AG04450 (cell line): ENCODE data around the gene WDR86. TPM values are rescaled to one million over a fixed set of nuclear protein-coding genes. Genes with fewer than 3 reads are reported as not detected.

Experiments
- CTCF ChIA-PET: fragments of 300-600, 350-600 bp; formaldehyde crosslinking; extraction: SDS; loops from one replicate; lab custom pipeline; 2022; ENCODE audit warnings: antibody characterized with exemption, inconsistent platforms; lab: Charles Lee
- POLR2A ChIA-PET: fragments of 350-600 bp; formaldehyde crosslinking; extraction: SDS; loops from one replicate; lab custom pipeline; 2021; ENCODE audit warnings: antibody characterized with exemption, inconsistent platforms; lab: Yijun Ruan, JAX
- DNase-seq: peaks from one replicate; pipeline ENCODE4 v3.0.0-alpha.2; 2011; ENCODE audit warnings: low read depth, low spot score
- H3K27ac ChIP-seq: one replicate; pipeline ENCODE4 v1.5.1; 2012; ENCODE audit warnings: low read depth, low read length, control low read depth
- H3K27me3 ChIP-seq: one replicate; pipeline ENCODE4 v1.6.0; 2012; ENCODE audit warnings: low read length; ENCODE audit not compliant: control insufficient read depth, insufficient read depth
- H3K4me3 ChIP-seq: 2 replicates; pipeline ENCODE4 v1.5.1; 2011; ENCODE audit warnings: mild to moderate bottlenecking, low read depth, low read length, control low read depth
- H3K9me3 ChIP-seq: 2 replicates; pipeline ENCODE4 v1.5.1; 2012; ENCODE audit warnings: low read length; ENCODE audit not compliant: control insufficient read depth, insufficient read depth
- CTCF ChIP-seq: IDR thresholded peaks from 2 replicates; pipeline ENCODE4 v1.5.1; 2011; ENCODE audit warnings: low read depth, low read length, control low read depth, inconsistent platforms
- polyA plus RNA-seq: library from polyadenylated mRNA; depleted of rRNA; stranded (reverse); fragments of >200 nt; gene quantifications from 2 replicates; pipeline ENCODE4 v1.2.3, GENCODE V29; 2011

WDR86 gene
- polyA plus RNA-seq, 1 experiment = 0.15 TPM

- H3K27ac ChIP-seq = no peak overlapping the region
- H3K4me3 ChIP-seq = no peak overlapping the region
- H3K27me3 ChIP-seq = peaks cover 40% of the 10 kb centered on the region
- ChIA-PET POLR2A (no interaction called here), CTCF (interaction anchor here (1.7 kb wide), 1 partner anchor 102 kb away, joined by 4 read pairs; no protein-coding TSS in a partner anchor)
- H3K9me3 ChIP-seq = peaks cover 11% of the 10 kb centered on the region
- DNase-seq = no peak
- no peak for TF ChIP-seq CTCF
These were observed 7.1 kb upstream of the WDR86 start for GRCh38 chr7:151416941-151417315.

GRCh38 chr7:151416112-151416940 is 6.5 kb upstream of the WDR86 start:
- Histone ChIP-seq H3K27me3 (peaks cover 42% of the 10 kb centered on the region), H3K4me3 (no peak overlapping the region), H3K27ac (no peak overlapping the region), H3K9me3 (peaks cover 6% of the 10 kb centered on the region)
- POLR2A ChIA-PET = no interaction called here
- no peak for TF ChIP-seq CTCF
- DNase-seq = no peak
- CTCF ChIA-PET = interaction anchor here (1.6 to 1.7 kb wide), 2 partner anchors 32 to 102 kb away, joined by 4 to 5 read pairs; no protein-coding TSS in a partner anchor

GRCh38 chr7:151415375-151416105 is 5.7 kb upstream of the WDR86 start:
- ChIA-PET POLR2A (no interaction called here), CTCF (interaction anchor here (1.6 to 1.7 kb wide), 2 partner anchors 33 to 101 kb away, joined by 4 to 5 read pairs; no protein-coding TSS in a partner anchor)
- Histone ChIP-seq H3K27ac (no peak overlapping the region), H3K27me3 (peaks cover 50% of the 10 kb centered on the region), H3K4me3 (no peak overlapping the region), H3K9me3 (peaks cover 6% of the 10 kb centered on the region)
- TF ChIP-seq CTCF = no peak
- DNase-seq = no peak

GRCh38 chr7:151413241-151413640 is 3.4 kb upstream of the WDR86 start:
- Histone ChIP-seq H3K4me3 (no peak overlapping the region), H3K9me3 (peaks cover 4% of the 10 kb centered on the region; the same call in 1 of the 2 replicates), H3K27me3 (peaks cover 70% of the 10 kb centered on the region), H3K27ac (no peak overlapping the region)
- DNase-seq = no peak
- ChIA-PET CTCF (no interaction called here), POLR2A (no interaction called here)
- no peak for TF ChIP-seq CTCF
